ENCODE measurements around the gene PALD1. TPM values are rescaled to one million over a fixed set of nuclear protein-coding genes. Genes with fewer than 3 reads are reported as not detected.
"Not testable (repeated sequence)": the region's sequence is repeated elsewhere in the genome, so short reads cannot be mapped to it uniquely, and the experiment has no call there.

Gene PALD1
- polyA plus RNA-seq, 2 of the 4 experiments (the other 2 are of a cell fraction), result 3.6 to 5.5 TPM

DNA sequence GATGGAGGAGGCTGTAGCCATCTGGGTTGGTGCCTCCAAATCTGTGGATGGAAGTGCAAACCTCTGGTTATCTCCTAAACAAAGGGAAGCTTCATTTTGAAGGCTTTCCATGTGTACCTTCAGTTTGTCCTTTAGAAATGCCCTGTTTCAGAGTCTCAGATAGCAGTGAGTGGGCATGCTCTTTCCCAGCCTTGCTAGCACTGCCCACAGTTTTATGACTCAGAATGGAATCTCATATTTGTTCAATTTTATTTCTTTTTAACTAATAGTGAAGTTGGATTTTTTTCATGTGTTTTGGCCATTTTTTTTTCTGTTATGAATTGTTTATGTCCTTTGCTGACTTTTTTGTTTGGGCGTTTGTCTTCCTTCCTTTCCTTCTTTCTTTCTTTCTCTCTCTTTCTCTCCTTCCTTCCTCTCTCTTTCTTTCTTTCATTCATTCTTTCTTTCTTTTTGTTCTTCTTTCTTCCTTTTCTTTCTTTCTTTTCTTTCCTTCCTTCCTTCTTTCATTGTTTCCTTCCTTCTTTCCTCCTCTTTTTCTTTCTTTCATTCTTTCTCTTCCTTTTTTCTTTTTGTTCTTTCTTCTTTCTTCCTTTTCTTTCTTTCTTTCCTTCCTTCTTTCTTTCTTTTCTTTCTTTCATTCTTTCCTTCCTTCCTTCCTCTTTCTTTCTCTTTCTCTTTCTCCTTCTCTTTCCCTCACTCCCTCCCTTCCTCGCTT is 98.4 kb downstream of the PALD1 start:
- WGBS (ENCODE audit: missing lambda C conversion rate), result 82% methylated on average over 2 of the region's 2 CpGs
- CTCF ChIA-PET, result interaction anchor here (0.5 kb wide), 1 partner anchor 20 kb away, joined by 3 read pairs; no protein-coding TSS in a partner anchor
- Histone ChIP-seq H3K4me3 (no peak overlapping the region), H3K4me2 (no peak overlapping the region), H3K9me3 (no peaks in the 10 kb centered on the region), H3K27ac (no peak overlapping the region), H3K4me1 (0 out of 3 replicates have a peak, but pooled peaks cover 4% of the 10 kb centered on the region)
- DNase-seq (ENCODE audit: low read depth in 1 of 2, low spot score in 1 of 2), result peak in 1 of 2 experiments; percentile 11
- ATAC-seq, result peak in 1 of 2 experiments; percentile 60; a peak in 3 of 6 replicates
- FAIRE-seq, result no peak
- no peak for TF ChIP-seq SMC3 (IDR thresholded peaks at IDR 0.05)
- TF ChIP-seq RAD21 (conservative IDR thresholded peaks at IDR 0.05 in 1 of 2, IDR thresholded peaks at IDR 0.05 in 1 of 2), result no peak
- no peak for TF ChIP-seq NPAS2 (CRISPR knock-in tag; IDR thresholded peaks at IDR 0.05; ENCODE audit: borderline replicate concordance)
- TF ChIP-seq REST (IDR thresholded peaks at IDR 0.05), result no peak
- TF ChIP-seq, protein P1, sequence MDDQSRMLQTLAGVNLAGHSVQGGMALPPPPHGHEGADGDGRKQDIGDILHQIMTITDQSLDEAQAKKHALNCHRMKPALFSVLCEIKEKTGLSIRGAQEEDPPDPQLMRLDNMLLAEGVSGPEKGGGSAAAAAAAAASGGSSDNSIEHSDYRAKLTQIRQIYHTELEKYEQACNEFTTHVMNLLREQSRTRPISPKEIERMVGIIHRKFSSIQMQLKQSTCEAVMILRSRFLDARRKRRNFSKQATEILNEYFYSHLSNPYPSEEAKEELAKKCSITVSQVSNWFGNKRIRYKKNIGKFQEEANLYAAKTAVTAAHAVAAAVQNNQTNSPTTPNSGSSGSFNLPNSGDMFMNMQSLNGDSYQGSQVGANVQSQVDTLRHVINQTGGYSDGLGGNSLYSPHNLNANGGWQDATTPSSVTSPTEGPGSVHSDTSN (IDR thresholded peaks at IDR 0.05), result no peak
- POLR2A ChIA-PET, result no interaction called here

DNA sequence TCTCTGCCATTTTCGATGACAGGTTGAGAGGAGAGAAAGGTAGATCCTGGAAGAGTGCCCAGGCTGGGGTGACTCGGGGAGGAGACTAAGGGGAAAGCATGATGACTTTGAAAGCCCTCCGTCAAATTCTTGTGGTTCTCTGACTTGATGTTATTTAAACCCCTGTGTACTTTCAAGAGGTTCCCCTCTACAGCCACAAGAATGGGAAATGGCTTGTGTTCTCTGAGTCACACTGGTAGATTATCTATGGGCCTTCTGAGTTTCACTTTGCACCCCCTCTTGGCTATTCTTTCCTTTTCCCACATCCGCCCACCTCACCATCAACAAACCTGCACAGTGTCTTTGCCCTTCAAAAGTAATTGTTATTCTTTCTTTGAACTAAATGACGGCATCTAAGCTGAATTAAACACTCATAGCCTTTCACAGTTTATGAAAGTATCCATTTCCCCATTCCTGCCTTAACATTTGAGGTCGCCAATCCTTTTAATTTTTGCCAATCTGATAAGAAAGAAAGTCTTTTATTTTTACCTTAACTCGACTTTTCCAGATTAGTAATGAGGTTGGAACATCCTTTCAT is 99.9 kb downstream of the PALD1 start:
- TF ChIP-seq ZFP36 (IDR thresholded peaks at IDR 0.05; ENCODE audit: borderline replicate concordance, partially characterized antibody) (no peak), FOXS1 (CRISPR knock-in tag; IDR thresholded peaks at IDR 0.05) (no peak), CBX2 (IDR thresholded peaks at IDR 0.05; ENCODE audit: borderline replicate concordance, low read depth) (no peak), RARB (CRISPR knock-in tag; IDR thresholded peaks at IDR 0.05) (no peak), ZC3H11A (IDR thresholded peaks at IDR 0.05) (no peak), JUNB (IDR thresholded peaks at IDR 0.05) (no peak), CHD2 (IDR thresholded peaks at IDR 0.05; ENCODE audit: low read length, partially characterized antibody) (no peak)
- H3K9me3 ChIP-seq, result no peaks in the 10 kb centered on the region
- ChIA-PET POLR2A (no interaction called here), CTCF (interaction anchor here (1.0 to 1.1 kb wide), 2 partner anchors 20 to 29 kb away, joined by 3 to 5 read pairs; no protein-coding TSS in a partner anchor)
- H3K27ac ChIP-seq, result no peak overlapping the region
- no peak for FAIRE-seq
- 0 out of 3 replicates have a peak, but pooled peaks cover 4% of the 10 kb centered on the region for H3K4me1 ChIP-seq
- H3K4me2 ChIP-seq, result no peak overlapping the region
- ATAC-seq, result no peak
- DNase-seq (ENCODE audit: low read depth in 1 of 2, low spot score in 1 of 2), result no peak
- 47% methylated on average over 7 of the region's 7 CpGs for WGBS (ENCODE audit: missing lambda C conversion rate)
- no peak overlapping the region for H3K4me3 ChIP-seq

DNA sequence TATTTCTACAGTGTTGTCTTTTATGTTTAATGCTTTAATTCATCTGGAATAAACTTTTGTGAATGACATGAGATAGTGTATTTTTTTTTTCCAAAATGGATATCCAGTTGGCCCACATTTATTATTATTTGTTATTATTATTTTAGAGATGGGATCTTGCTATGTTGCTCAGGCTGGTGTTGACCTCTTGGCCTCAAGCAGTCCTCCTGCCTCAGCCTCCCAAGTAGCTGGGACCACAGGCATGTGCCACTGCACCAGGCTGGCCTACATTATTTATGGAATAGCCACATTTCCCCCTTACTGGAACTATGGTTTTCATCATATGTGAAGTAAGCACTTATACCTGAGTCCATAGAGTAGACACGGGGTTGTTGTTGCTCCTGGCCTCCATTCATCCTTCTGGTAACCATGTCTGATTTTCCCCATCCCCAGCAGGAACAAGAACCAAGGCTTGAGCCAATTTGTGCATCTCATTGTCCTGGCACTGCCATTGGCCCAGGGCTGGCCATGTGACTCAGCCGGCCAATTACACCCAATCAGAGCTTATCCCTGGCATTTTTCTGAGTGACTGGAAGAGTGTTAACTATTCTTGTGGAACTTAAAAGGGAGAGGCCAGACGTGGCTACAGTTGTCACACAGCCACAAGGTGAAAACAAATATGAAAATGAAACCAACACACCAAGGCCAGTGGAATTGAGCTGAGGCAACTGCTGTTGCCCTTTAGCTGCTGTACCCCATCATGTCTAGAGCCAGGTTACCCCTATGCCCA is 100.9 kb downstream of the PALD1 start:
- DNase-seq (ENCODE audit: low read depth in 1 of 2, low spot score in 1 of 2) (peak in 1 of 2 experiments; percentile 21), FAIRE-seq (no peak), ATAC-seq (peak in 1 of 2 experiments; percentile 54; a peak in 2 of 6 replicates)
- TF ChIP-seq NR3C1 (IDR thresholded peaks at IDR 0.05) (no peak), USF2 (IDR thresholded peaks at IDR 0.05) (peak; percentile 50; the same call in 1 of the 2 replicates), MYC (IDR thresholded peaks at IDR 0.05; ENCODE audit: borderline replicate concordance, low read length) (no peak)
- no peak overlapping the region for H3K4me2 ChIP-seq
- ChIA-PET POLR2A (no interaction called here), CTCF (no interaction called here)
- H3K9me3 ChIP-seq, result no peaks in the 10 kb centered on the region
- H3K4me1 ChIP-seq, result 0 out of 3 replicates have a peak, but pooled peaks cover 4% of the 10 kb centered on the region
- WGBS (ENCODE audit: missing lambda C conversion rate), result 59% methylated on average over 3 of the region's 3 CpGs
- H3K27ac ChIP-seq, result no peak overlapping the region
- H3K4me3 ChIP-seq, result no peak overlapping the region

DNA sequence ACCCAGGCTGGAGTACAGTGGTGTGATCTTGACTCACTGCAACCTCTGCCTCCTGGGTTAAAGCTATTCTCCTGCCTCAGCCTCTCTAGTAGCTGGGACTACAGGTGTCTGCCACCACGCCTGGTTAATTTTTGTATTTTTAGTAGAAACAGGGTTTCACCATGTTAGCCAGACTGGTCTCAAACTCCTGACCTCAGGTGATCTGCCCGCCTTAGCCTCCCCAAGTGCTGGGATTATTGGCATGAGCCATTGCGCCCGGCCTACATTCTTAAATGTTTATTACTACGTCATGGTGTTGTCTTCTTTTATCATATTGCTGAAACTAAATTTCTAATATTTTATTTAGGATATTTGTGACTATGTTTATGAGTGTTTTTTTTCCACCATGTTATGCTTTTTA is 102.6 kb downstream of the PALD1 start:
- H3K9me3 ChIP-seq; CTCF ChIA-PET; DNase-seq (ENCODE audit: low read depth in 1 of 2, low spot score in 1 of 2); ATAC-seq; H3K4me1 ChIP-seq; FAIRE-seq; H3K27ac ChIP-seq; POLR2A ChIA-PET; H3K4me3 ChIP-seq; H3K4me2 ChIP-seq: not testable (repeated sequence)
- WGBS (ENCODE audit: missing lambda C conversion rate), result 90% methylated on average over 5 of the region's 5 CpGs

All from A549 (cell line).